GM19099 (cell line): ENCODE data around the gene CDC73.

Experiments used
- POLR2A ChIP-seq: IDR thresholded peaks from 3 replicates; pipeline ENCODE4 v1.6.1; 2011; ENCODE audit warnings: low read depth; ENCODE audit not compliant: insufficient read length; ENCODE audit errors: extremely low read depth

CDC73 gene

DNA sequence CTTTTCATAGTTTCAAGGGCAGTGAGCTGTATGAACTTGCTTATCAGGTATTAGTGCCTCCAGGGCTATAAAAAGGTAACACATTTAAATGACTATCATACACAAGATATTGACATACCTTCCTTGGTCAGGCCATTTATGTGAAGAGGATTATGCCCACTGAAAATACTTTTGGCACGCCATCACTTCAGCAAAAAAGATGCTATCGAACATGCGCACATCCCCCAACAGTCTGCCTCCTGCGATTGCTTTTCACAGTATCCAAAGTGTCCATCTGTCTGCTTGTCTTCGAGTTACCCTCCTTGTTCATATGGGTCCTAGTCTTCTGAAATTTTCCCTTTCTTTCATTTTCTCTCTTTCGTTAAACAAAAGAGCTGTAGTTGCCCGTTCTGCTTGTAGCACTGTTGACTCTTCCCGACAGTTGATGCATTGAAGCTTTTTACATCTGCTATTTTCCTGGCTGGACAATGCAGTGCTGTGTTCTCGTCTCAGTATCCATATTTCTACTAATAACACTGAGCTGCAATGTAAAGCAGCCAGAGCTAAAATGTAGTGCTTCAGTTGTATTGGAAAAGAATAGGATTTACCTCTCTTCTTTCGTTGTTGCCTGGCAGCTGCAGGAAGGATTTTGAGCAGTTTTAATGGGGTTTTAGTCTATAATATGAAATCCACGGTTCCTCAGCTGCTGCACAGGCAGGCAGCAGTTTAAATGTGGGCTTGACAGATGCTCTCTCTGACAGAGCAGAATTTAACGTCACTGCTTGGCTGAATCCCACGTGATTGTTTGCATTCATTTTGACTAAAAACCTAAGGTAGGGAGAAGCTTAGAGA, 64.3 kb downstream of the CDC73 start, which contains the start of gene B3GALT2:
B3GALT2 (minus strand) TSS at position 713 of the 831 bp plus-strand sequence. CDS start 5,051 bp downstream, outside the sequence.
- TF ChIP-seq POLR2A, result no peak

DNA sequence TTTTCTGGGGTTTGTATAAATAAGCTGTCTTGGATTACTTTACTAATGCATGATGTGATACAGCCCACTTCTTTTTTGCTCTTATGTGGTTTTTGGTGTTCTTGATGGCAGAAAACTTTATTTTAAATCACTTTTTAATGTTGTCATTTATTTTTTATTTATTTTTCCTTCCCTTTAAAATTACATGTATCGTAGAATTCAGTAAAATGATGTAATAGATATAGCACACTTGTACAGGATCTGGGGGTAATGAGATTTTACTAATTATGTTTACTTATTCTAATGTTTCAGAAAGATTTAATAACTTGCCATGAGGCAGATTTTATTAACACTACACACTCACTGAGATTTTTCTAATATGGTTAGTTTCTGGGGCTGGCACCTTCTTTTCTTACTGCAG, 65.3 kb downstream of the CDC73 start:
- TF ChIP-seq POLR2A, result no peak

DNA sequence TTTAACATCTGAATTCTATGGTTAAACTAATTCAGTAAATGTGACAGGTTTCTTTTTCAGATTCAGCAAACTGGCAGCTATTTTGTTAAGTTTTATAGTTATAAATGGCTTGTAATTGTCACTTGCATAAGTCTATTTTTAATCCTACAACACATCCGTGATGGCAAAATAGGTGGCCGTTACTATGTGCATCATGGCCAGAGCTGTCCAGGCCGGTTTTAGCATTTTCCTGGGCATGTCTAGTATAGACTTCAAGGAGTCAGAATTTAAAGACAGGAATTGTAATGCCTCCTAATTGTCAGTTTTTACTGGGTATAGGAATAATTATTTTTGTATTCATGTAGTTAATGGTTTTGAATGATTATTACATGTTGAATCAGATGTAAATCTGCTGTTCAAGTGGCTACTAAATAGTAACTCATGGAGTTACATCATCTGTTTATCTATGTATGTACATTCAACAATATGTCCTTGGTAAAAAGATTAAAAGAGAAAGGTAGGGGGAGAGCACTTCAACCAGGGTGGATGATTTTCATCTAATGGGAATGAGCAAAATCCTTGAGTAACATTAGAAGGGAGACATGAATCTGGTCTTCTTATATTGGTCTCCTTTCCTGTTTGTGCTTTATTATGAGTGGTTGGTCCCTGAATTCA, 67.7 kb downstream of the CDC73 start:
- TF ChIP-seq POLR2A, result no peak

DNA sequence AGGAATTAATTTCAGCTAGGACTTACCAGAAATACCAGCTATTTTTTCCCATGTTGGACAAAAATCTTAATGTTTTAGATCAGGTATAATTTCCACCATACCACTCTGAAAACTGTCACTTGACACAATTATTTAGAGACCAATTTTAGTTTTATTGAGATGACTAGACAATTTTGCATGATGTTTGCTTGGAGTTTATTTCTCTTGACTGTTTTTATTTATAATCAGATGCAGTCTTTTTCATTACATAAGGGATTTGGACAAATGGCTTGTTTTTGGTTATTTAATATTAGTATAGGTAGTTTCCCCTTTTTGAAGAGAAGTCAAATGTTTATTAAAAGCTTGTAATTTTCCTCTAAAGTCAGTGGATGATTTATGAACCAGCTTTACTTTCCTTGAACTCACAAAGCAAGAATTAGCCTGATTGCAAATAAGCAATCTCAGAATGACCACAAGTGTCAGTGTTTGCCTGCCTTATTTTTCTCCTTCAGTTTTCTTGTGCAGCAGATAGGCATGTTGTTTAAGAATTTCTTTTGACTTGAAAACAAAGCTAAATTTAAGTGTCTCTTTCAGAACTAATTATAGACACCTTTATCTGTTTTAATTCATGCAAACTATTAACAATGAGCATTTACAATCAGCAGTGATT, 68.4 kb downstream of the CDC73 start:
- TF ChIP-seq POLR2A, result no peak

DNA sequence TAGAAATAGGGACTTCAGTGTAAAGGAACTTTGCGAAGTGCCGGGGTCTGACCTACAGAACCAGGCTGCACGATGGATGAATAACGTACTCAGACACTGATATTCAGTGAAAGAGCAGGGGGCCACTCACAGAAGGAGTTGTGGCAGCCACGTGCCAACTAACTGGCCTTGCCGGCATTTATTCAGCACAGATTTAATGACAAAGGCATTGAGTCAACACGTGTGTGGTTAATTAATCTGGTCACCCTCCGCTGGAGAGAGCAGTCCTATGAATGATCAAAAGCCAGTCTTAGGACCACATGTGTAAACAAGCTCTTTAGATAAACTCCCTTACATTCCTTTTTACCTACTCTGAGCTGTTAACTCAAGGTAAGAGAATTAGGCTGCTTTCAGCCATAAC, 70.8 kb downstream of the CDC73 start:
- TF ChIP-seq POLR2A, result no peak

DNA sequence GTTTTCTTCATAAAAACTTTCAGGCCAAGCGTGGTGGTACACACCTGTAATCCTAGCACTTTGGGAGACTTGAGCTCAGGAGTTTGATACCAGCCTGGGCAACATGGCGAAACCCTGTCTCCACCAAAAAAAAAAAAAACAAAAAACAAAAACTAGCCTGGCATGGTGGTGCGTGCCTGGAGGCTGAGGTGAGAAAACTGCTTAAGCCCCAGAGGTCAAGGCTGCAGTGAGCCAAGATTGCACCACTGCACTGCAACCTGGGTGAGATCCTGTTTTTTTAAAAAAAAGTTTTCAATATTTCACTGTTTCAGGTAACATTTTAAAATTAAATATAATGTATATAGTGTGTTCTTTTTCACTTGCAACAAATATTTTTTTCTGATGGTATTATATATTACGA, 78.1 kb downstream of the CDC73 start:
- no peak for TF ChIP-seq POLR2A

DNA sequence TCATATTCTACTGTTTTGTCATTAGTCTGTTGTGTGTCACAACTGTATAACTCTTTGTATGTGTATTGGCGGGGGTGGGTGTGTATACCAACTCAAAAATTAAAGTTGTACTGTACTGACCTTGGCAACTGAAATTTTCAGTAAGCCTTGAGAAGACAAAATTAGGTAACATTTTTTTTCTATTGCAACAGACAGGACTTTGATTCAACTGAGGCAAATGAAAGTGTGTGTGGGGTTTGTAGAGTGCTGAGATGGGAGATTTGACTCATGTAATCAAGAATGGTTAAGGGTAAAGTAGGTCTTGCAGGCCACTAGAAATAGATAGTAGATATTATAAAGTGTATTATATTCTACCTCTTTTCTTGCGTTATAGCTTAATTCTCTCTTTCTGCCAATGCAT, 79.2 kb downstream of the CDC73 start:
- no peak for TF ChIP-seq POLR2A

DNA sequence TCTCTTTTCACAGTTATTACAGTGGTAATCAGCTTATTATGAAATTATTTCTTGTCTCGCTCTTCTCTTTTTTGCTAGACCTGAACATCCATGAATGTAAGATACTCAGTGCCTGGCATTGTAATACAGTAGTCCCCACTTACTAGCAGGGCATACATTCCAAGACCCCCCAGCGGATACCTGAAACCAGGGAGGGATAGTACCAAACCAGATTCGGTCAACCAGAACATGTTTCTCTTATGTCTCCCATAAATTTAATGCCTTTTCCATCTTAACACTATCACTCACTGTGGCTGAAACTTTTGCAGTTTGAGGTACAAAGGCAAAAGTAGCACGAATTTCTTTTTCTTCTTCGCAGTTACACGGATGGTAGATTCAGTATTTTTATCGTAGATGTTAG, 89.2 kb downstream of the CDC73 start:
- TF ChIP-seq POLR2A, result no peak

DNA sequence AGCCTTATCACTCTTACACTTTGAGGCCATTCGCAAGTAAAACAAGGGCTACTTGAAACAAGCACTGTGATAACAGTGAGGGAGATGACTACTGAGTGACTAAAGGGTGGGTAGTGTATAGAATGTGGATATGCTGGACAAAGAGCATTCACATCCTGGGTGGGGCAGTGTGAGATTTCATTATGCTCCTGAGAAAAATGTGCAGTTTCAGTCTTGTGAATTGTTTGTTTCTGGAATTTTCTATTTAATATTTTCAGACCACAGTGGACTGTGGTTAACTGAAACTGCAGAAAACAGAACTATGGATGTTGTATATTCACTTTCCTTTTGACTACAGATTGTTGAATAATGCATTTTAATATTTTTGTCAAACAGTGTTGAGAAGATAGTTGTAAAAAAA, 89.7 kb downstream of the CDC73 start:
- TF ChIP-seq POLR2A, result no peak

DNA sequence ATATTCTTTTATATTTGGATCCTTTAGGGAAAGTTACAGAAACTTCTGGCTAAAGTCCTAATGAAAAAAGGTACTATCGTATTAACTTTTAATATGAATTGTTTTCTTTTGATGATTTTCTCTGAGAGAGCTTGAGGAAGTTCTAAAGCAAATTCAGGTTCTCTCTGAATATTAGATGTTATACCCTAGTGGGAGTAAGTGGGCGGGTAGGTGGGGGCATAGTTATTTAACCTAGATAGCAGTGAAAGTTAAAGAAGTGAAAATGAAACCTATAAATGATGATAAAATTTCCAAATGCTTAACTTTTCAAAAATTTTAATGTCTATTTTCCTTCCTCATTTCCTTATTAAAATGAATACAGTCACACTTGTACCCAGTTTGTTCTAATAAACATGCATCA, 90.8 kb downstream of the CDC73 start:
- no peak for TF ChIP-seq POLR2A

DNA sequence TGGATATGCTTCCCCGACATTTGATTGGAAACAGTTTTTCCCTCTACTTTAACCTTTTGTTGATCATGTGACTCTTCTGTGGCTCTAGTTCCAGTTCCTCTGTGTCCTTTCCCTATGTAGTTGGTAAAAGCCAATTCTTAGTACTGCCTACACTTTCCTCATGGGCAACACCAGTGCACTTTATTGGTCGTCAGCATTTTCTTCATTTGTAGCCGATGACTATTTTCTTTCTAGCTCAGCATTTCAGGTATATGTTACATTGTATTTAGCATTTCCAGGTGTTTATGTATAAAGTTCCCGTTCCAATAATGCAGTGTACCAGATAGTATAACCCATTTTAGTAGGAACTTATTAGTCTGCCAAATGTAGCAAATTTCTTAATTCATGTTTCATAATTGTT, 92.2 kb downstream of the CDC73 start:
- TF ChIP-seq POLR2A, result no peak

DNA sequence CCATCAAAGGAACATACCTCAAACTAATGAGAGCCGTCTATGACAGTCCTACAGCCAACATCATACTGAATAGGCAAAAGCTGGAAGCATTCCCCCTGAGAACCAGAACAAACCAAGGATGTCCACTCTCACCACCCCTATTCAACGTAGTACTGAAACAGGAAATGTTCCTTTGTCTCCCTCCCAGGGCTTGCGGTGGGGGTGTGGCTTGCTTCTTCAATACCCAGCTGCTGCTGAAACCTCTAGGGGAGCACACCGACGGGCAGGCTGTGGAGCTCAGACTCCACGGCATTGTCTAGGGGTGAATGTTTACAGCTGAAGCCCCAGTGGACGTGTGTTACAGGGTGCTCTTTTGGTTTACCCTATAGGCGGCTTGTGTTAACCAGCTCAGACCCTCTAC, 95.1 kb downstream of the CDC73 start:
- TF ChIP-seq POLR2A, result no peak

DNA sequence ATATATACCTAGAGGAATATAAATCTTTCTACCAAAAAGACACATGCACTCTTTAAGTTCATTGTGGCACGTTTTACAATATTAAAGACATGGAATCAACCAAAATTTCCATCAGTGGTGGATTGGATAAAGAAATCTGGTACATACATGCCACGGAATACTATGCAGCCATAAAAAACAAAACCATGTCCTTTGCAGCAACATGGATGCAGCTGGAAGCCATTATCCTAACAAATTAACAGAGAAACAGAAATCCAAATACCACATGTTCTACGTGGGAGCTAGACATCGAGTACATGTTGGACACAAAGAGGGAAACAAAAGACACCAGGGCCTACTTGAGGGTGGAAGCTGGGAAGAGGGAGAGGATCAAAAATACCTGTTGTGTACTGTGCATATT, 97.6 kb downstream of the CDC73 start:
- no peak for TF ChIP-seq POLR2A

DNA sequence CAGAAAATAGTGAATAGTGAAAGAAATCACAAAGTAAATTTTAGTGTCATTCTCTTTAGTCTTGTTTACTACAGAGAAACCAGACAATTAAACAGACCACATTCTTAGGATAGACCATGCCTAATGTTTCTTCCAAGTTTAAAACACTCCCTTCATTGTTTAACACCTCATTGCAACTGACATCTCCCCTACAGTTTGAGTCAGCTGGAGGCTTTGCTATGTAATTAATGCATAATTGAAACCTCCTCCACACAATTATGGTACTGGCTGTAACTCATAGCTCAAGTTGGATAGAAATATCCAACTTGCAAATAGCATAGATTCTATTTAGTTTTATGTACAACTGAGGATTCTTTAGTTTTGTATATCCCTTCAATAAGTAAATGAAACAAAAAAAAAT, 99.8 kb downstream of the CDC73 start:
- TF ChIP-seq POLR2A, result no peak

DNA sequence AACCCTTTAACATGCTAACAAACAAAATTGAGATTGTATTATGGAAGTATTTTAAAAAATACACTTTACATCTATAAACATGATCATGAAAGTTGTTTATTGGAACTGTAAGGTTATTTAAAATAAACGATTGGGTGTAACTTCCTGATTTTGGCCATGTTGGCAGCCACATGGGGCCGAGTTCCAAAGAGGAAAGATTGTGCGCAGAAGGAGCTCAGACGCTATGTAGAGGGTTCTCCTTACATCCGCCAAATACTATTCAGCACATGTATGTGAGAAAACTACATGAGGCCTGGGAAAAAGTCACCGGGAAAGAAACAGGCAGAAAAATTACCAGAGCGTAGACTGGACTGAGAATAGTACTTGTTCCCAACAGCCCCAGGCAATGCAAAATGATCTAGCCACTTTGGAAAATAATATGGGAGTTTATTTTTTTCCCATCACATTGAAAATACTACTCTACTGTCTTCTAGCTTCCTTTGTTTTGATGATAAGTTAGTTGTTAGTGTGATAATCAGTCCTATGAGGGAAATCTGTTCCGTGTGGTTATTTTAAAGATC, 100.3 kb downstream of the CDC73 start:
- no peak for TF ChIP-seq POLR2A
